GM21360 (cell line): ENCODE results near the gene UBE2Q2.
"Not testable (repeated sequence)": the region's sequence is repeated elsewhere in the genome, so short reads cannot be mapped to it uniquely, and the experiment has no call there.

ENCODE experiments used
- ATAC-seq: cut with Tn5 transposase; IDR thresholded peaks from one replicate; pipeline ENCODE4 v1.9.1; 2021; ENCODE audit warnings: mild to moderate bottlenecking, moderate library complexity; ENCODE audit not compliant: unreplicated experiment

The UBE2Q2 gene

GRCh38 chr15:75842722-75843677 is at the start of gene UBE2Q2:
UBE2Q2 (plus strand) TSS chr15:75843447; CDS start chr15:75843667, 220 bp downstream.
- peak; percentile 44 for ATAC-seq

- no peak for ATAC-seq
Observed at GRCh38 chr15:75796321-75796720, 46.9 kb upstream of the UBE2Q2 start.

GRCh38 chr15:75797146-75797545 is 46.1 kb upstream of the UBE2Q2 start:
- ATAC-seq = not testable (repeated sequence)

- no peak for ATAC-seq
Observed at GRCh38 chr15:75799190-75799589, 44.1 kb upstream of the UBE2Q2 start.

GRCh38 chr15:75800409-75800808 is 42.8 kb upstream of the UBE2Q2 start:
- not testable (repeated sequence) for ATAC-seq

- peak; percentile 80 for ATAC-seq
Observed at GRCh38 chr15:75801859-75802593, 41.2 kb upstream of the UBE2Q2 start.

GRCh38 chr15:75807486-75807885 is 35.8 kb upstream of the UBE2Q2 start:
- not testable (repeated sequence) for ATAC-seq

- not testable (repeated sequence) for ATAC-seq
Observed at GRCh38 chr15:75808009-75808408, 35.2 kb upstream of the UBE2Q2 start.

- ATAC-seq = no peak
Observed at GRCh38 chr15:75808563-75808962, 34.7 kb upstream of the UBE2Q2 start.

GRCh38 chr15:75809986-75810750 is 33.1 kb upstream of the UBE2Q2 start:
- no peak for ATAC-seq

GRCh38 chr15:75810874-75811498 is 32.3 kb upstream of the UBE2Q2 start:
- ATAC-seq = no peak

- no peak for ATAC-seq
Observed at GRCh38 chr15:75811626-75812025, 31.6 kb upstream of the UBE2Q2 start.

GRCh38 chr15:75814794-75815193 is 28.5 kb upstream of the UBE2Q2 start:
- no peak for ATAC-seq

GRCh38 chr15:75815811-75816719 is 27.2 kb upstream of the UBE2Q2 start:
- no peak for ATAC-seq

GRCh38 chr15:75817138-75817935 is 25.9 kb upstream of the UBE2Q2 start:
- no peak for ATAC-seq

GRCh38 chr15:75820206-75820605 is 23.0 kb upstream of the UBE2Q2 start:
- ATAC-seq = no peak

- no peak for ATAC-seq
Observed at GRCh38 chr15:75821786-75822345, 21.4 kb upstream of the UBE2Q2 start.

GRCh38 chr15:75822685-75823278 is 20.5 kb upstream of the UBE2Q2 start:
- ATAC-seq = no peak
